Right lobe of liver (tissue), 6 donors: ENCODE measurements around the gene SGO2. TPM values are rescaled to one million over a fixed set of nuclear protein-coding genes. Genes with fewer than 3 reads are reported as not detected.
"Not testable (repeated sequence)": the region's sequence is repeated elsewhere in the genome, so short reads cannot be mapped to it uniquely, and the experiment has no call there.

Experiments used
- ATAC-seq, 4 donors: fragments of 200-7000 bp; cut with Tn5 transposase; one replicate each; pipeline ENCODE4 v1.9.1; 2020; ENCODE audit warnings: mild to moderate bottlenecking in 4 of 4, moderate library complexity in 4 of 4
- DNase-seq, 3 donors: peaks; one replicate each; pipeline ENCODE4 v3.0.0-alpha.2; 2020
- H3K27ac ChIP-seq, 3 donors: fragments of 200-600 bp; one replicate each; pipeline ENCODE4 v1.8.0; 2022
- H3K27me3 ChIP-seq, 2 donors: fragments of 200-600 bp; one replicate each; pipeline ENCODE4 v1.8.0; 2022
- H3K36me3 ChIP-seq, 4 donors: fragments of 200-600 bp; sonication (generic) in 1 of 4; one replicate each; pipeline versions ENCODE4 v1.5.1 to v1.8.0; 2017 to 2022; ENCODE audit warnings: control low read depth in 1 of 4
- H3K4me1 ChIP-seq, 4 donors: fragments of 200-600 bp; sonication (generic) in 1 of 4; one replicate each; pipeline versions ENCODE4 v1.5.1 to v1.8.0; 2017 to 2022; ENCODE audit warnings: control low read depth in 1 of 4
- H3K4me3 ChIP-seq, 3 donors: fragments of 200-600 bp; one replicate each; pipeline ENCODE4 v1.8.0; 2022
- H3K9me3 ChIP-seq, 4 donors: fragments of 200-600 bp; sonication (generic) in 1 of 4; one replicate each; pipeline versions ENCODE4 v1.5.1 to v1.8.0; 2017 to 2022; ENCODE audit warnings: control low read depth in 1 of 4
- CTCF ChIP-seq, 4 donors: fragments of 200-600 bp in 3 of 4; fragments of 450-650 bp in 1 of 4; IDR thresholded peaks; one replicate each; pipeline versions ENCODE4 v1.5.1 to v1.8.0; 2016 to 2022; ENCODE audit warnings: antibody characterized with exemption in 4 of 4, mild to moderate bottlenecking in 2 of 4
- POLR2A ChIP-seq: fragments of 450-650 bp; IDR thresholded peaks from one replicate; pipeline ENCODE4 v1.6.1; 2017; ENCODE audit warnings: antibody characterized with exemption, mild to moderate bottlenecking
- WGBS: methylation state at CpG from one replicate; pipeline ENCODE4 v1.1.6; 2018; ENCODE audit warnings: low coverage, low lambda C conversion rate; ENCODE audit not compliant: insufficient coverage; ENCODE audit errors: missing lambda C conversion rate; 5-methylcytosine and 5-hydroxymethylcytosine counted together
- intact Hi-C, 2 donors: fragments of 100-400 bp; cut with DNase I; formaldehyde crosslinking; loops; one replicate each; pipeline versions ENCODE4 v1.11.2 to v1.14.1; 2022
- total RNA-seq, 6 experiments: library from RNA; depleted of rRNA in 2 of 6; stranded (reverse); fragments of >200 nt in 2 of 6; fragmentation: NEBNext Ultra II Directional in 3 of 6; extraction: Animal tissue kit (Norgen Biotek cat#: 25700) in 3 of 6; gene quantifications; one replicate each; pipeline versions ENCODE4 v1.1.0 to v1.2.4, GENCODE V29; 2016 to 2023
- donor health status: DM: no; HTN: yes; CAD: no.
- donor health status: DM: no; HTN: no; CAD: no.
- donor health status: DM: no; HTN: no; CAD: no.
- donor health status: DM: no; HTN: yes; CAD: no.
- donor health status: DM: no; HTN: yes; CAD: no.

Gene SGO2
- total RNA-seq, 6 experiments from 2014 or later: 0.37 to 1.8 (median 0.92) TPM

DNA sequence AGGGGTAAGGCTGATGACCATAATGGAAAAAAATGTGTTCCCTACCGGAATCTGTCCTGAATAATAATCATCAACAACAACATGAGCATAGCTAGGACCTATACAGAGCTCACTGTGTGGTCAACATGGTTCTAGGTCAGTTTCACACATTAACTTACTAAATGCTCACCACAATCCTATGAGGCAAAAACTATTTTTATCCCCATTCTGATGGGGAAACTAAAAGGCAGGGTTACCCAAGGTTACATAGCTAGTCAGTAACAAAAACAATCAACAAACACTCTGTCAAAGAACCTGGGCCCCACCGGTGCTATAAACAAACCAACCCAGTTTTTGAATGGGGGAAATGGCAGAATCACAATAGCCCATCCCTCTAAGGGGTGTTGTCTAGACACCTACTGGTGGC lies 100.0 kb downstream of the SGO2 start:
- DNase-seq (no peak), ATAC-seq (peak in 2 of 4 donors; percentile 3 to 8)
- peaks cover 0 to 89% (median 36%) of the 10 kb centered on the region in 4 donors for H3K36me3 ChIP-seq
- no peak for TF ChIP-seq POLR2A
- no peak for TF ChIP-seq CTCF (IDR thresholded peaks at IDR 0.05)
- H3K4me1 ChIP-seq: peaks cover 0 to 47% (median 16%) of the 10 kb centered on the region in 4 donors
- intact Hi-C loops: no loop called here
- no peak overlapping the region for H3K4me3 ChIP-seq
- H3K9me3 ChIP-seq: no peaks in the 10 kb centered on the region
- no peaks in the 10 kb centered on the region for H3K27me3 ChIP-seq
- 52% methylated on average over 2 of the region's 2 CpGs for WGBS
- H3K27ac ChIP-seq: peak overlapping the region in 1 of 3 donors; percentile 41

DNA sequence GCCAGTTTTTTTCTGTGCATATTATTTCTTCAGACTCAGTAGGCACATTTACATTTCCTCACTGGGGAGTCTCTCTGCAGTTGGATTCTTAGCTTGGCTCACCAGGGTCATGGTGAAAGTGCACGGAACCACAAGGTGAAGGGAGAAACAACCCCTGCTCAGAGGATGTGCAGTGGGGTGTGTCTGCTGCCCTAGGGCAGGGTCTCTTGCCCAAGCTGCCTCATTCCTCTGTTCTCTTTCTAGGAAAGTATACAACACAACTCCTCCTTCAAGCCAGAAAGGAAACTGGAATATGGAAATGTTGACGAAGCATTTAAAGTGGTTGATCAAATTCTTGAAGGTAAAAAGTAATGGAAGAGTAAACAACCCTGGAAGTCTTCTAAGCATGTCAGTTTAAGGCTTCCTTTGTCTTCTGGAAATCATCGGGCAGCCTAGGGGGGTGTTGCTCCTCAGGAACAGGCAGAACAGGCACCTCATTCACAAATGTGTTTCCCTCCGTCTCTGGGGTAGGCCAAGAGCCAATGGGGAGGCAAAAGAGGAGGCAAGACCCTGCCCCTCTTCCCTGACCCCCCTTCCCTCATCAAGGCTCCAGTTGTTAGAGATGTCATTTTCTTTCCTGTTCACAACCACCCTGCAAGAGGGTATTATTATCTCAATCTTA lies 101.2 kb downstream of the SGO2 start:
- intact Hi-C loops: no loop called here
- DNase-seq: no peak
- TF ChIP-seq POLR2A: no peak
- no peak for TF ChIP-seq CTCF (IDR thresholded peaks at IDR 0.05)
- Histone ChIP-seq H3K36me3 (peaks cover 0 to 77% (median 30%) of the 10 kb centered on the region in 4 donors), H3K4me1 (peaks cover 0 to 36% (median 12%) of the 10 kb centered on the region in 4 donors), H3K9me3 (no peaks in the 10 kb centered on the region), H3K27me3 (no peaks in the 10 kb centered on the region), H3K4me3 (no peak overlapping the region), H3K27ac (no peak overlapping the region)
- 69% methylated on average over 3 of the region's 4 CpGs for WGBS
- ATAC-seq: no peak

DNA sequence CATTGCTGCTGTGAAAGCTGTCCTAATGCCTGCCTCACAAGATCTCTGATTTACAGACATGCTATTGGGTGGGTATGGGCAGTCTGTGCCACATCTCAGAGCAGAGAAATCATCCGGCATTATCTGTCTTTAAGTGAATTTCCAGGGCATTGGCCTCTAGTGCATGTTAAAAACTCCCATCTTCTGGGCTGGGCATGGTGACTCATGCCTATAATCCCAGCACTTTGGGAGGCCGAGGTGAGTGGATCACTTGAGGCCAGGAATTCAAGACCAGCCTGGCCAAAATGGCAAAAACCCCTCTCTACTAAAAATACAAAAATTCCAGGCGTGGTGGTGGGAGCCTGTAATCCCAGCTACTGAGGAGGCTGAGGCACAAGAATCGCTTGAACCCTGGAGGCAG lies 102.5 kb downstream of the SGO2 start:
- H3K9me3 ChIP-seq, intact Hi-C loops, H3K27me3 ChIP-seq, H3K27ac ChIP-seq, H3K4me3 ChIP-seq, ATAC-seq, DNase-seq: not testable (repeated sequence)
- Histone ChIP-seq H3K36me3 (peaks cover 0 to 70% (median 24%) of the 10 kb centered on the region in 4 donors), H3K4me1 (peaks cover 0 to 35% (median 7%) of the 10 kb centered on the region in 4 donors)
- 83% methylated on average over 1 of the region's 4 CpGs for WGBS

DNA sequence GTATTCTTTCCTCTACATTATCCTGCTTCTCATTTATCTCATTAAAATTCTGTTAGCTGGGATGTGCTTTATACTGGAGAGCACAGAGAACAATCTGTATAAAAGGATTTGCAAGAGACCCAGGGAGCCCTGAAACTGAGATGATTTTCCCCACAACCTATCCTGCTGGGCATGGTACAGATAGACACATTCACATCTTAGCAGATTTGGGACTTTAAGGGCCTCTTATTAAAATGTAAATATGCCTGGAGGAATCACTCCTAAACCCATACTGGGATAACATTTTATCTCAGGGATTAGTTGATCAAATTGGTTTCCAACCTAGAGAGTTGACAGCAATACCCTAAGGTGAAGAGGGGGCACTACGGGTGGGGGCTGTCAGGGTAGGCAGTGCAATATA lies 105.3 kb downstream of the SGO2 start:
- DNase-seq (no peak), ATAC-seq (peak in 2 of 4 donors; percentile 1 to 6)
- Histone ChIP-seq H3K27ac (no peak overlapping the region), H3K4me1 (peaks cover 0 to 26% (median 0%) of the 10 kb centered on the region in 4 donors), H3K36me3 (peaks cover 0 to 70% (median 28%) of the 10 kb centered on the region in 4 donors), H3K9me3 (no peaks in the 10 kb centered on the region), H3K27me3 (no peaks in the 10 kb centered on the region), H3K4me3 (no peak overlapping the region)
- TF ChIP-seq POLR2A (no peak), CTCF (IDR thresholded peaks at IDR 0.05) (no peak)
- intact Hi-C loops: no loop called here
- whole genome bisulfite sequencing: 100% methylated on average over 1 of the region's 1 CpG

Other genes with a start within 250 kb of the SGO2 start
- 100 to 1,000 TPM in 1 of 6 experiments, 10 to 100 TPM in 5; 60.7 to 109 (median 72.9) TPM for gene SPATS2L, start 219.5 kb upstream of the SGO2 start, total RNA-seq
- 10 to 100 TPM in 1 of 6 experiments, 1 to 10 TPM in 5; 6.2 to 16.7 (median 7.3) TPM for gene KCTD18, start 16.1 kb upstream of the SGO2 start, total RNA-seq
- 1,000 to 10,000 TPM in 3 of 6 experiments, 100 to 1,000 TPM in 3; 524 to 1,747 (median 931) TPM for gene AOX1, start 59.8 kb downstream of the SGO2 start, total RNA-seq